Measurements from ENCODE around the gene RAI1. TPM values are rescaled to one million over a fixed set of nuclear protein-coding genes. Genes with fewer than 3 reads are reported as not detected.

Gene RAI1
- total and polyA plus RNA-seq, 9 donors: 1.5 to 57.7 (median 35.3) TPM

GRCh38 chr17:17795296-17795695, 114.0 kb downstream of the RAI1 start:
- no peaks in the 10 kb centered on the region for H3K9me3 ChIP-seq
- no peaks in the 10 kb centered on the region for H3K36me3 ChIP-seq
- no peak for DNase-seq
- H3K27me3 ChIP-seq: no peaks in the 10 kb centered on the region
- H3K4me1 ChIP-seq (ENCODE audit: insufficient read depth): peaks cover 10% of the 10 kb centered on the region
- intact Hi-C loops (cut with DNase I): no loop called here
- no peak for TF ChIP-seq EP300 (IDR thresholded peaks at IDR 0.05)
- no peak for TF ChIP-seq POLR2A (IDR thresholded peaks at IDR 0.05)
- TF ChIP-seq, protein P1, sequence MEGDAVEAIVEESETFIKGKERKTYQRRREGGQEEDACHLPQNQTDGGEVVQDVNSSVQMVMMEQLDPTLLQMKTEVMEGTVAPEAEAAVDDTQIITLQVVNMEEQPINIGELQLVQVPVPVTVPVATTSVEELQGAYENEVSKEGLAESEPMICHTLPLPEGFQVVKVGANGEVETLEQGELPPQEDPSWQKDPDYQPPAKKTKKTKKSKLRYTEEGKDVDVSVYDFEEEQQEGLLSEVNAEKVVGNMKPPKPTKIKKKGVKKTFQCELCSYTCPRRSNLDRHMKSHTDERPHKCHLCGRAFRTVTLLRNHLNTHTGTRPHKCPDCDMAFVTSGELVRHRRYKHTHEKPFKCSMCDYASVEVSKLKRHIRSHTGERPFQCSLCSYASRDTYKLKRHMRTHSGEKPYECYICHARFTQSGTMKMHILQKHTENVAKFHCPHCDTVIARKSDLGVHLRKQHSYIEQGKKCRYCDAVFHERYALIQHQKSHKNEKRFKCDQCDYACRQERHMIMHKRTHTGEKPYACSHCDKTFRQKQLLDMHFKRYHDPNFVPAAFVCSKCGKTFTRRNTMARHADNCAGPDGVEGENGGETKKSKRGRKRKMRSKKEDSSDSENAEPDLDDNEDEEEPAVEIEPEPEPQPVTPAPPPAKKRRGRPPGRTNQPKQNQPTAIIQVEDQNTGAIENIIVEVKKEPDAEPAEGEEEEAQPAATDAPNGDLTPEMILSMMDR (IDR thresholded peaks at IDR 0.05): no peak
- no peak overlapping the region for H3K4me3 ChIP-seq
- WGBS, 3 donors: 77 to 87% (median 81%) methylated on average over 12 of the region's 12 CpGs
- no peak overlapping the region for H3K27ac ChIP-seq

GRCh38 chr17:17795946-17796786, 114.9 kb downstream of the RAI1 start:
- TF ChIP-seq EP300 (IDR thresholded peaks at IDR 0.05) (no peak), POLR2A (IDR thresholded peaks at IDR 0.05) (no peak)
- TF ChIP-seq, protein P1 (IDR thresholded peaks at IDR 0.05): no peak
- H3K4me3 ChIP-seq: no peak overlapping the region
- H3K36me3 ChIP-seq: no peaks in the 10 kb centered on the region
- H3K4me1 ChIP-seq (ENCODE audit: insufficient read depth): peaks cover 10% of the 10 kb centered on the region
- H3K9me3 ChIP-seq: no peaks in the 10 kb centered on the region
- 93 to 95% (median 94%) methylated on average over 40 of the region's 40 CpGs for WGBS, 3 donors
- no peaks in the 10 kb centered on the region for H3K27me3 ChIP-seq
- intact Hi-C loops (cut with DNase I): no loop called here
- no peak for DNase-seq
- H3K27ac ChIP-seq: no peak overlapping the region

GRCh38 chr17:17796787-17797061, 115.5 kb downstream of the RAI1 start:
- H3K27me3 ChIP-seq: no peaks in the 10 kb centered on the region
- no peaks in the 10 kb centered on the region for H3K9me3 ChIP-seq
- H3K4me3 ChIP-seq: no peak overlapping the region
- intact Hi-C loops (cut with DNase I): no loop called here
- no peak for DNase-seq
- H3K27ac ChIP-seq: no peak overlapping the region
- H3K4me1 ChIP-seq (ENCODE audit: insufficient read depth): peaks cover 10% of the 10 kb centered on the region
- no peak for TF ChIP-seq EP300 (IDR thresholded peaks at IDR 0.05)
- TF ChIP-seq, protein P1 (IDR thresholded peaks at IDR 0.05): no peak
- no peak for TF ChIP-seq POLR2A (IDR thresholded peaks at IDR 0.05)
- 87 to 94% (median 90%) methylated on average over 13 of the region's 13 CpGs for WGBS, 3 donors
- no peaks in the 10 kb centered on the region for H3K36me3 ChIP-seq

- H3K4me1 ChIP-seq (ENCODE audit: insufficient read depth): peaks cover 5% of the 10 kb centered on the region
- no peak overlapping the region for H3K27ac ChIP-seq
- WGBS, 3 donors: 89 to 92% (median 91%) methylated on average over 30 of the region's 30 CpGs
- H3K36me3 ChIP-seq: no peaks in the 10 kb centered on the region
- TF ChIP-seq EP300 (IDR thresholded peaks at IDR 0.05): no peak
- TF ChIP-seq, protein P1 (IDR thresholded peaks at IDR 0.05): no peak
- no peak for TF ChIP-seq POLR2A (IDR thresholded peaks at IDR 0.05)
- no peaks in the 10 kb centered on the region for H3K27me3 ChIP-seq
- no peaks in the 10 kb centered on the region for H3K9me3 ChIP-seq
- no peak overlapping the region for H3K4me3 ChIP-seq
- intact Hi-C loops (cut with DNase I): no loop called here
- DNase-seq: no peak
Observed at GRCh38 chr17:17797119-17797809, 116.0 kb downstream of the RAI1 start.

All from ovary (tissue), 9 donors.